Measurements from ENCODE around the gene DHFR. TPM values are rescaled to one million over a fixed set of nuclear protein-coding genes. Genes with fewer than 3 reads are reported as not detected.

Gene DHFR
- total RNA-seq, 4 donors from 2014 or later, result 5.6 to 12.8 (median 11.5) TPM

DNA sequence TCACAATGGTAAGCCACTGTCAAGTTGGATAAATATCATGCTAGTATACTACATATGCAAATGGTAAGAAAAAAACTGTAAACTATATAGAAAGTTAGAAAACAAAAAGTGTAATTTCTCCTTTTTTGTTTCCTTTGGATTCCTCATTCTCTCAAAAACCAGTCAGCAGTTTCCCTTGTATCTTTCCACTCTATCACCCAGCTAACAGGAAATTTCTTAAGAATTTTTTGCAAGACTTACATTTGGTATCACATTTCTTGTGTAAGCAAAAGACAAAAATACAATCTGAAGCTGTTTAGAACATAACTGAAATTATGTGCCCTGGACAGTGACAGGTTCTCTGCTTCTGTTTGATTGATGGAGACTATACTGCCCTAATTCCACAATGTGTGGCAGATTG, 25.5 kb downstream of the DHFR start:
- no peak for DNase-seq
- no peaks in the 10 kb centered on the region for H3K4me1 ChIP-seq
- H3K9me3 ChIP-seq, result no peaks in the 10 kb centered on the region
- H3K27ac ChIP-seq, result no peak overlapping the region
- peaks cover 0 to 8% of the 10 kb centered on the region in 2 donors for H3K36me3 ChIP-seq
- H3K27me3 ChIP-seq, result no peaks in the 10 kb centered on the region
- H3K4me3 ChIP-seq (replicated peaks in 1 of 3), result no peak overlapping the region
- intact Hi-C loops (cut with DNase I), result no loop called here
- TF ChIP-seq, protein P1, sequence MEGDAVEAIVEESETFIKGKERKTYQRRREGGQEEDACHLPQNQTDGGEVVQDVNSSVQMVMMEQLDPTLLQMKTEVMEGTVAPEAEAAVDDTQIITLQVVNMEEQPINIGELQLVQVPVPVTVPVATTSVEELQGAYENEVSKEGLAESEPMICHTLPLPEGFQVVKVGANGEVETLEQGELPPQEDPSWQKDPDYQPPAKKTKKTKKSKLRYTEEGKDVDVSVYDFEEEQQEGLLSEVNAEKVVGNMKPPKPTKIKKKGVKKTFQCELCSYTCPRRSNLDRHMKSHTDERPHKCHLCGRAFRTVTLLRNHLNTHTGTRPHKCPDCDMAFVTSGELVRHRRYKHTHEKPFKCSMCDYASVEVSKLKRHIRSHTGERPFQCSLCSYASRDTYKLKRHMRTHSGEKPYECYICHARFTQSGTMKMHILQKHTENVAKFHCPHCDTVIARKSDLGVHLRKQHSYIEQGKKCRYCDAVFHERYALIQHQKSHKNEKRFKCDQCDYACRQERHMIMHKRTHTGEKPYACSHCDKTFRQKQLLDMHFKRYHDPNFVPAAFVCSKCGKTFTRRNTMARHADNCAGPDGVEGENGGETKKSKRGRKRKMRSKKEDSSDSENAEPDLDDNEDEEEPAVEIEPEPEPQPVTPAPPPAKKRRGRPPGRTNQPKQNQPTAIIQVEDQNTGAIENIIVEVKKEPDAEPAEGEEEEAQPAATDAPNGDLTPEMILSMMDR (IDR thresholded peaks at IDR 0.05), result no peak
- no peak for TF ChIP-seq POLR2A (IDR thresholded peaks at IDR 0.05)

DNA sequence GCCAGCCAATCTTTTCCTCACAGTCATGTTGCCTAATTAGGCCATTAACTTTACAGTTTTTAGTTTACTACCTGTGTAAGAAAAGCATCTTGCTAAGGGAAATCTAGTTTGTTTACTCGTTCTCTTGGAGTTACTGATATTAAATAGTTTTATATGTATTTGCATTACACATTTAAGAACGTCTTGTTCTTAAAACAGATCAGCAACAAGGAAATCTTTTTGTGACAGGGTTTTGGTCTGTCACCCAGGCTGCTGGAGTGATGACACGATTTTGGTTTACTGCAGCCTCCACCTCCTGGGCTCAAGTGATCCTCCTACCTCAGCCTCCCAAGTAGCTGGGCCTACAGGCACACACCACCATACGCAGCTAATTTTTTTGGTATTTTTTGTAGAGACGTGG, 29.6 kb downstream of the DHFR start:
- H3K27me3 ChIP-seq, result no peaks in the 10 kb centered on the region
- no peak overlapping the region for H3K27ac ChIP-seq
- DNase-seq, result no peak
- intact Hi-C loops (cut with DNase I), result no loop called here
- peaks cover 0 to 5% of the 10 kb centered on the region in 2 donors for H3K36me3 ChIP-seq
- H3K4me3 ChIP-seq (replicated peaks in 1 of 3), result no peak overlapping the region
- TF ChIP-seq, protein P1 (IDR thresholded peaks at IDR 0.05), result no peak
- no peak for TF ChIP-seq POLR2A (IDR thresholded peaks at IDR 0.05)
- no peaks in the 10 kb centered on the region for H3K9me3 ChIP-seq
- 93 to 96% methylated on average over 5 of the region's 5 CpGs for WGBS, 2 donors
- no peaks in the 10 kb centered on the region for H3K4me1 ChIP-seq

DNA sequence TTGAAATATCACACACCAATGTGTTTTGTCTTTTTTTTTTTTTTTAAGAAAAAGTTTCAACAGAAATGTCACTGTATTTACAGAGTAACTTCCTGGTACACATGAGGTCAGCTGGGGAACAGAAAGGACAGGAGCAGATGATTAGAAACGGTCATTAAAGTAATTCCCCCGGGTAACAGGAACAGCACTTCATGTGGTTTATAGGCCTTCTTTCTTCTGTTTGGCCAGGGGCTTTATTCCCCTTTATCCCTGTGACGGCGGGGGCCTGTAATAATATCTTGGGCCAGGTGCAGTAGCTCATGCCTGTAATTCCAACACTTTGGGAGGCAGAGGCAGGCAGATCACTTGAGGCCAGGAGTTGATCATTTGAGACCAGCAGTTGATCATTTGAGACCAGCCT, 30.8 kb downstream of the DHFR start:
- Histone ChIP-seq H3K4me1 (no peaks in the 10 kb centered on the region), H3K36me3 (no peaks in the 10 kb centered on the region), H3K27me3 (no peaks in the 10 kb centered on the region), H3K27ac (no peak overlapping the region), H3K9me3 (no peaks in the 10 kb centered on the region), H3K4me3 (replicated peaks in 1 of 3) (no peak overlapping the region)
- intact Hi-C loops (cut with DNase I), result no loop called here
- WGBS, 2 donors, result 75 to 81% methylated on average over 4 of the region's 4 CpGs
- no peak for DNase-seq
- TF ChIP-seq, protein P1 (IDR thresholded peaks at IDR 0.05), result no peak
- TF ChIP-seq POLR2A (IDR thresholded peaks at IDR 0.05), result no peak

DNA sequence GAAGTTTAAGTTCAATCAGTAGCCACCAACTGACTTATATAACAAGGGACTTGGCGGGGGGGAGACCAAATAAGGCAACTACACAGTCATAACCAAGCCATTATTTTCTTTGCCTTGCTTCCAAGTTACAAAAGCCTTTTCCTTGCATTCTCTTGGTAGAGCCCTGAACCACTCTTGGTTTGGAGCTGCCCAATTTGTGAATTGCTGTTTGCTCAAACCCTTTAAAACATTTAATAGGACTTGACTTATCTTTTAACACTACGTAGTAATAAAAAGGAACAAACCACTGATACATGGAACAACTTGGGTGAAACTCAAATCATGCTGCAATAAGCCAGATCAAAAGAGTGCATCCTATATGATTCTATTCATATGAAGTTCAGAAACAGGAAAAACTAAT, 32.0 kb downstream of the DHFR start:
- DNase-seq, result no peak
- H3K4me3 ChIP-seq (replicated peaks in 1 of 3), result no peak overlapping the region
- no peaks in the 10 kb centered on the region for H3K4me1 ChIP-seq
- no peaks in the 10 kb centered on the region for H3K36me3 ChIP-seq
- TF ChIP-seq, protein P1 (IDR thresholded peaks at IDR 0.05), result no peak
- TF ChIP-seq POLR2A (IDR thresholded peaks at IDR 0.05), result no peak
- no peaks in the 10 kb centered on the region for H3K9me3 ChIP-seq
- intact Hi-C loops (cut with DNase I), result no loop called here
- H3K27me3 ChIP-seq, result no peaks in the 10 kb centered on the region
- WGBS, 2 donors, result 97 to 98% methylated on average over 2 of the region's 2 CpGs
- no peak overlapping the region for H3K27ac ChIP-seq

DNA sequence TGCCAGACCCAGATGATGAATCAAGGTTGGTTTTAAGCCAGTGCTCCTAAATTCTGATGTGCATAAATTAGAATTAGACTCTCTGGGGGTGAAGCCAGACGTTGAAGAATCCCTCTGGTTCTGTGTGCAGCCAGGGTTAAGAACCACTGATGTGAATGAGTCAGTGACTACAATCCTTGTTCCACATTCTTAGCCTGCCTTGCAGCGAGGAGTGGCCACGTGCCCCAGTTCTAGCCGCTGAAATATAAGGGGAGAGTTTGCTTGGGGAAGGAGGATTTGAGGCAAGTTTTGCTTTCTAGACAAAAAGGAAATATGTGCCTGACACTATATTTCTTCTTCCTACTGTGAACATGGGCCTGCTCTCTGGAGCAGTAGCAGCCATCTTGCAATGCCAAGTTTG, 34.6 kb downstream of the DHFR start:
- TF ChIP-seq, protein P1 (IDR thresholded peaks at IDR 0.05), result no peak
- TF ChIP-seq POLR2A (IDR thresholded peaks at IDR 0.05), result no peak
- H3K9me3 ChIP-seq, result no peaks in the 10 kb centered on the region
- no peak overlapping the region for H3K27ac ChIP-seq
- WGBS, 2 donors, result 70 to 74% methylated on average over 4 of the region's 4 CpGs
- H3K27me3 ChIP-seq, result no peaks in the 10 kb centered on the region
- H3K4me3 ChIP-seq (replicated peaks in 1 of 3), result no peak overlapping the region
- H3K4me1 ChIP-seq, result no peaks in the 10 kb centered on the region
- H3K36me3 ChIP-seq, result no peaks in the 10 kb centered on the region
- intact Hi-C loops (cut with DNase I), result no loop called here
- peak in 1 of 2 donors; percentile 2 for DNase-seq

Measured in thyroid gland (tissue), 4 donors.